ENCODE measurements around the gene RNLS. TPM values are rescaled to one million over a fixed set of nuclear protein-coding genes. Genes with fewer than 3 reads are reported as not detected.
A peak's percentile ranks its signal among the peaks of the same experiment; 100 is the strongest.

The RNLS gene
- total and polyA plus RNA-seq, 4 donors: 5.8 to 11.6 (median 7.9) TPM

GRCh38 chr10:88346144-88346977 is 236.8 kb downstream of the RNLS start:
- Histone ChIP-seq H3K4me1 (ENCODE audit: control insufficient read depth in 5 of 5, insufficient read depth in 5 of 5, low read length in 5 of 5) (peaks cover 0 to 17% (median 8%) of the 10 kb centered on the region in 5 donors), H3K9ac (ENCODE audit: insufficient read depth in 1 of 2, low read length in 2 of 2) (no peak overlapping the region), H3K4me3 (no peak overlapping the region), H3K9me3 (ENCODE audit: control insufficient read depth in 4 of 4, insufficient read depth in 3 of 4, low read length in 3 of 4) (no peaks in the 10 kb centered on the region), H3K27ac (ENCODE audit: low read depth in 1 of 2, low read length in 1 of 2) (no peak overlapping the region), H3K36me3 (ENCODE audit: control insufficient read depth in 4 of 4, insufficient read depth in 4 of 4, low read length in 4 of 4) (no peaks in the 10 kb centered on the region), H3K27me3 (ENCODE audit: control insufficient read depth in 3 of 3, insufficient read depth in 3 of 3, low read length in 2 of 3) (no peaks in the 10 kb centered on the region)
- no peak for ATAC-seq (ENCODE audit: insufficient read depth, low FRiP score)
- WGBS, 2 donors: 70 to 85% methylated on average over 6 of the region's 6 CpGs
- no peak for DNase-seq
- TF ChIP-seq, protein P1, sequence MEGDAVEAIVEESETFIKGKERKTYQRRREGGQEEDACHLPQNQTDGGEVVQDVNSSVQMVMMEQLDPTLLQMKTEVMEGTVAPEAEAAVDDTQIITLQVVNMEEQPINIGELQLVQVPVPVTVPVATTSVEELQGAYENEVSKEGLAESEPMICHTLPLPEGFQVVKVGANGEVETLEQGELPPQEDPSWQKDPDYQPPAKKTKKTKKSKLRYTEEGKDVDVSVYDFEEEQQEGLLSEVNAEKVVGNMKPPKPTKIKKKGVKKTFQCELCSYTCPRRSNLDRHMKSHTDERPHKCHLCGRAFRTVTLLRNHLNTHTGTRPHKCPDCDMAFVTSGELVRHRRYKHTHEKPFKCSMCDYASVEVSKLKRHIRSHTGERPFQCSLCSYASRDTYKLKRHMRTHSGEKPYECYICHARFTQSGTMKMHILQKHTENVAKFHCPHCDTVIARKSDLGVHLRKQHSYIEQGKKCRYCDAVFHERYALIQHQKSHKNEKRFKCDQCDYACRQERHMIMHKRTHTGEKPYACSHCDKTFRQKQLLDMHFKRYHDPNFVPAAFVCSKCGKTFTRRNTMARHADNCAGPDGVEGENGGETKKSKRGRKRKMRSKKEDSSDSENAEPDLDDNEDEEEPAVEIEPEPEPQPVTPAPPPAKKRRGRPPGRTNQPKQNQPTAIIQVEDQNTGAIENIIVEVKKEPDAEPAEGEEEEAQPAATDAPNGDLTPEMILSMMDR (IDR thresholded peaks at IDR 0.05; ENCODE audit: control extremely low read depth, extremely low read depth): no peak

DNA sequence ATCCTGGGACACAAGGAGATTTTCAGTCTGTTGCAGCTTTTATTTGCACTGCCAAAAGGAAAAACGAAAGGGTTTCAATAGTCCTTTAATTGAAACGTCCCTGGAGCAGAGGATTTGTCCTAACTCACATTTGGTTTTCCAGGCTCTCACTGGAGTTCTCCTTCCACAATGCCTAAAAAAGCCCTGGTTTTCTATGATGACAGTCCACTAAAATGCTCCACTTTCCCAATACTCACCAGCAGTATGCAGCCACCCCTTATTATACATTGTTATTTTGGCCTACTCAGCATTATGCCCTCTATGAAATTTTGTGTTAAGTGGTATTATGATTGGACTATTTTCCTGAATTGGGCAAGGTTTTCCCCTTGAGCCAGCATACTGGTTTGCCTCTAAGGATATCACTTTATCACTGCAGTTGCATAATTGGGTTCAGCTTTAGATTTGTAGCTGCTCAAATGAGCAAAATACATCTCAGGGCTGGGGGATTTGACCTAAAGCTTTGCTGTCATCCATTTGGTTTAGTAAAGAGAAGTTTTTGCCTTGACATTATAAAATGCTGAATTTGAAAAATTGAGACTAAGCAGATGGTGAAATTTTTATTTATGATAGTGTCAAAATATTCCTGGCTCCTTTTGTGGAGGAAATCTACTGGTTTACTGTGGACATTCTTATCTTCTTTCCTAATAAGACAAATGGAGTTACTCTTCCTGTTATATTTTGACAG is 239.2 kb downstream of the RNLS start:
- no peaks in the 10 kb centered on the region for H3K9me3 ChIP-seq (ENCODE audit: control insufficient read depth in 4 of 4, insufficient read depth in 3 of 4, low read length in 3 of 4)
- peak in 2 of 3 donors; percentile 26 to 42 for DNase-seq
- no peaks in the 10 kb centered on the region for H3K27me3 ChIP-seq (ENCODE audit: control insufficient read depth in 3 of 3, insufficient read depth in 3 of 3, low read length in 2 of 3)
- WGBS, 2 donors: 60 to 75% methylated on average over 2 of the region's 2 CpGs
- TF ChIP-seq, protein P1 (IDR thresholded peaks at IDR 0.05; ENCODE audit: control extremely low read depth, extremely low read depth): no peak
- no peak overlapping the region for H3K27ac ChIP-seq (ENCODE audit: low read depth in 1 of 2, low read length in 1 of 2)
- no peaks in the 10 kb centered on the region for H3K36me3 ChIP-seq (ENCODE audit: control insufficient read depth in 4 of 4, insufficient read depth in 4 of 4, low read length in 4 of 4)
- H3K4me1 ChIP-seq (ENCODE audit: control insufficient read depth in 5 of 5, insufficient read depth in 5 of 5, low read length in 5 of 5): peaks cover 0 to 17% (median 8%) of the 10 kb centered on the region in 5 donors
- H3K9ac ChIP-seq (ENCODE audit: insufficient read depth in 1 of 2, low read length in 2 of 2): no peak overlapping the region
- no peak overlapping the region for H3K4me3 ChIP-seq
- no peak for ATAC-seq (ENCODE audit: insufficient read depth, low FRiP score)

DNA sequence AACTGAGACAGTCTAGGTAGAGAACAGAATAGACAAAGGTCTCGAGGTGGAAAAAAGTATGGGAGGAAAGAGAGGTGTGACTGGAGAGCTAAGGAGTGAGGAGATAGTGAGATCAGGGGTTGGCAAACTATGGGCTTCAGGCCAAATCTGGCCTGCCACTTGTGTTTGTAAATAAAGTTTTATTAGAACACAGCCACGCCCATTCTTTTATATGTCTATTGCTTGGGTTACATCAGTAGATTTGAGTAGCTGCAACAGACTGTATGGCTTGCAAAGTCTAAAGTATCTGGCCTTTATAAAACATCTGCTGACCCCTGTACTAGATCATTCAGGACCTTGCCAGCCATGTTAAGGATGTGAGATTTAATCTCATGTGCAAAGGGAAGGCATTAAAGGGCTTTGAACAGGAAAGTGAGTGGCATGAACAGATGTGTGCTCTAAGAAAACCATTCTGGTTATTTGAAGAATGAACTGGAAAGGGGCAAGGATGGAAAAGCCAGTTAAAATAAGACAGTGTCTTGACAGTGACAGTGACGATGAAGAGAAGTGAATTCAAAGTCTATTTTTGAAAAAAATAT is 240.3 kb downstream of the RNLS start:
- Histone ChIP-seq H3K4me1 (ENCODE audit: control insufficient read depth in 5 of 5, insufficient read depth in 5 of 5, low read length in 5 of 5) (peaks cover 0 to 17% (median 8%) of the 10 kb centered on the region in 5 donors), H3K27ac (ENCODE audit: low read depth in 1 of 2, low read length in 1 of 2) (no peak overlapping the region), H3K9me3 (ENCODE audit: control insufficient read depth in 4 of 4, insufficient read depth in 3 of 4, low read length in 3 of 4) (no peaks in the 10 kb centered on the region), H3K36me3 (ENCODE audit: control insufficient read depth in 4 of 4, insufficient read depth in 4 of 4, low read length in 4 of 4) (no peaks in the 10 kb centered on the region), H3K9ac (ENCODE audit: insufficient read depth in 1 of 2, low read length in 2 of 2) (no peak overlapping the region), H3K27me3 (ENCODE audit: control insufficient read depth in 3 of 3, insufficient read depth in 3 of 3, low read length in 2 of 3) (no peaks in the 10 kb centered on the region), H3K4me3 (no peak overlapping the region)
- ATAC-seq (ENCODE audit: insufficient read depth, low FRiP score) (no peak), DNase-seq (no peak)
- TF ChIP-seq, protein P1 (IDR thresholded peaks at IDR 0.05; ENCODE audit: control extremely low read depth, extremely low read depth): no peak
- 94 to 98% methylated on average over 3 of the region's 3 CpGs for WGBS, 2 donors

Data from lung (tissue), 12 donors.